Muscle of arm (tissue), 14 donors: Measurements from ENCODE around the gene MEF2A. TPM values are rescaled to one million over a fixed set of nuclear protein-coding genes. Genes with fewer than 3 reads are reported as not detected.
"Not testable (repeated sequence)": the region's sequence is repeated elsewhere in the genome, so short reads cannot be mapped to it uniquely, and the experiment has no call there.

Experiments
- DNase-seq: peaks from one replicate; pipeline ENCODE4 v3.0.0-alpha.2; 2013
- long read RNA-seq, 11 donors: transcript quantifications; one replicate each; lab custom pipeline, GENCODE V29; 2026
- polyA plus RNA-seq, 12 donors: library from polyadenylated mRNA; unstranded; fragments of 120-200 nt; gene quantifications; one replicate each; pipeline ENCODE4 v1.2.1, GENCODE V29; 2013; ENCODE audit not compliant: insufficient read length in 12 of 12

The MEF2A gene
- polyA plus RNA-seq, result 10 to 100 TPM in 11 of 12 donors, not detected in 1; 44.0 to 96.2 (median 64.2) TPM
- long read RNA-seq, donor 1, full-length matches to known transcripts, result 5 of 10 reads
- long read RNA-seq, donor 1, partial matches to known transcripts, result 5 of 10 reads
- long read RNA-seq, donor 1, other reads (novel, unspliced or antisense), result 0 of 10 reads
- long read RNA-seq, donor 2, full-length matches to known transcripts, result 7 of 22 reads
- long read RNA-seq, donor 2, partial matches to known transcripts, result 15 of 22 reads
- long read RNA-seq, donor 2, other reads (novel, unspliced or antisense), result 0 of 22 reads
- long read RNA-seq, donor 3, full-length matches to known transcripts, result 3 of 3 reads
- long read RNA-seq, donor 3, partial matches to known transcripts, result 0 of 3 reads
- long read RNA-seq, donor 3, other reads (novel, unspliced or antisense), result 0 of 3 reads
- long read RNA-seq, donor 4, full-length matches to known transcripts, result 5 of 5 reads
- long read RNA-seq, donor 4, partial matches to known transcripts, result 0 of 5 reads
- long read RNA-seq, donor 4, other reads (novel, unspliced or antisense), result 0 of 5 reads
- long read RNA-seq, donor 5, full-length matches to known transcripts, result 12 of 26 reads
- long read RNA-seq, donor 5, partial matches to known transcripts, result 14 of 26 reads
- long read RNA-seq, donor 5, other reads (novel, unspliced or antisense), result 0 of 26 reads
- long read RNA-seq, donor 6, full-length matches to known transcripts, result 2 of 10 reads
- long read RNA-seq, donor 6, partial matches to known transcripts, result 8 of 10 reads
- long read RNA-seq, donor 6, other reads (novel, unspliced or antisense), result 0 of 10 reads
- long read RNA-seq, donor 7, partial matches to known transcripts, result 0 of 4 reads
- long read RNA-seq, donor 7, other reads (novel, unspliced or antisense), result 0 of 4 reads
- long read RNA-seq, donor 8, full-length matches to known transcripts, result 16 of 28 reads
- long read RNA-seq, donor 8, partial matches to known transcripts, result 12 of 28 reads
- long read RNA-seq, donor 8, other reads (novel, unspliced or antisense), result 0 of 28 reads
- long read RNA-seq, donor 9, full-length matches to known transcripts, result 11 of 11 reads
- long read RNA-seq, donor 9, partial matches to known transcripts, result 0 of 11 reads
- long read RNA-seq, donor 9, other reads (novel, unspliced or antisense), result 0 of 11 reads
- long read RNA-seq, donor 10, full-length matches to known transcripts, result 8 of 19 reads
- long read RNA-seq, donor 10, partial matches to known transcripts, result 11 of 19 reads
- long read RNA-seq, donor 10, other reads (novel, unspliced or antisense), result 0 of 19 reads
- long read RNA-seq, donor 11, full-length matches to known transcripts, result 3 of 3 reads
- long read RNA-seq, donor 11, partial matches to known transcripts, result 0 of 3 reads
- long read RNA-seq, donor 11, other reads (novel, unspliced or antisense), result 0 of 3 reads

GRCh38 chr15:99565299-99566156 is at the start of gene MEF2A:
Gene MEF2A (plus strand): TSS chr15:99565984. CDS start chr15:99633120, 67,136 bp downstream.
- DNase-seq, result peak; percentile 96

- no peak for DNase-seq
Observed at GRCh38 chr15:99518191-99518590, 47.6 kb upstream of the MEF2A start.

DNA sequence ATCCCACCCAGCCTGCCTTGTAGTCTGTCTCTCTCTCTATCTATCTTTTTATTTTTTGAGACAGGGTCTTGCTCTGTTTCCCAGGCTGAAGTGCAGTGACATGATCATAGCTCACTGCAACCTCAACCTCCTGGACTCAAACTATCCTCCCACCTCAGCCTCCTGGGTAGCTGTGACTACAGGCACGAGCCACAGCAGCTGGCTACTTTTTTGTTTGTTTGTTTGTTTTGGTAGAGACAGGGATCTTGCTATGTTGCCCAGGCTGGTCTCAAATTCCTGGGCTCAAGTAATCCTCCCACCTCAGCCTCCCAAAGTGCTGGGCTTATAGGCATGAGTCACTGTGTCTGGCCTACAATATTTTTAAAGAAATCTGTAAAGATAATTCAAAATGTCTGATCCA is 46.4 kb upstream of the MEF2A start:
- DNase-seq, result not testable (repeated sequence)

GRCh38 chr15:99522288-99522687 is 43.5 kb upstream of the MEF2A start:
- no peak for DNase-seq

- no peak for DNase-seq
Observed at GRCh38 chr15:99526176-99526575, 39.6 kb upstream of the MEF2A start.

- no peak for DNase-seq
Observed at GRCh38 chr15:99526671-99527070, 39.1 kb upstream of the MEF2A start.

GRCh38 chr15:99536422-99537040 is 29.3 kb upstream of the MEF2A start:
- DNase-seq, result no peak

GRCh38 chr15:99537344-99537743 is 28.4 kb upstream of the MEF2A start:
- DNase-seq, result no peak

- no peak for DNase-seq
Observed at GRCh38 chr15:99538261-99538660, 27.5 kb upstream of the MEF2A start.

DNA sequence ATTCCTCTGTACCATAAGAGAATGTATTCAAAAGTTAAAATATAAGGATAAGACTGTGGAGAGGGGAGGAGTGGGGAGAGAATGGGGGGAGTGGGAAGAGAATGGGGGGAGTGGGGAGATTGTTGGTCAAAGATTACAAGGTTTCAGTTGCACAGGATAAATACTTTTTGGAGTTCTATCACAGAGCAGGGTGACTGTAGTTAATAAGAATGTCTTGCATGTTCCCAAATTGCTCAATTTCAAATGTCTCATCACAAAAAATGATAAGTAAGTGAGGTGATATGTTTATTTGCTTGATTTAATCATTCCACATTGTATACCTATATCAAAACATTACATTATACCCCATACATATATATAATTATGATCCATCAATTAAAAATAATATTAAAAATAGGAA is 23.0 kb upstream of the MEF2A start:
- DNase-seq, result no peak

- DNase-seq, result no peak
Observed at GRCh38 chr15:99545605-99546004, 20.2 kb upstream of the MEF2A start.

DNA sequence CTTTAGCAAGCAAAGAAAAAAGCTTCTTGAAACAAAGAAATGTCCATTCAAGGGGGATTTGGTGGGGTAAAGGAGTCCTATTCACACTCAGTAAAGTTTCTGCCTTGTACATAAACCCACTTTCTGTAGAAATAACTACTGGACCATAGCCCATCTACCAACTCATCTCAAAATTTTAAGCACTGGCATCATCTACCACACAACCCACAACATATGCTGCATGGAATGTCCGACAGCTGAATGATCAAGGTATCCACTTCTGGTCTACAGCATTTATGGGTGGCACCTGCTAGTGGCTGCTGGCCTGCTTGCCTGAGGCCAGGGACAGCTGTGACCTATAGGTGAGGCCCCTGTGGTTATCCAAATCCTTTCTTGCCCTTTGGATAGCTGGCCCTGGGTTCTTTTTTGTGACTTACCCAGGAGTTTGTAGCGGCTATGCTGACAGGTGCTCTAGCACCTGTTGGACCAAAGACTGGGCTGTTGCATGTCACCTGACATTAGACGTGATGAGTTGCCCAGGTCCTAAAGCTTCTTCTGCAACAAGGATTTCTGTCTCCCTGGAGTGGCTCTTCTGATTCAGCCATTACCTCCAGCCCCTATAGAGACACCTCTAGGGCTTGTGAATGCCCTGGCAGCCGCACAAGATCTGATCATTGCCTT is 19.2 kb upstream of the MEF2A start:
- DNase-seq, result no peak

- no peak for DNase-seq
Observed at GRCh38 chr15:99547517-99547916, 18.3 kb upstream of the MEF2A start.

GRCh38 chr15:99550077-99550476 is 15.7 kb upstream of the MEF2A start:
- DNase-seq, result no peak

GRCh38 chr15:99552111-99552510 is 13.7 kb upstream of the MEF2A start:
- no peak for DNase-seq

DNA sequence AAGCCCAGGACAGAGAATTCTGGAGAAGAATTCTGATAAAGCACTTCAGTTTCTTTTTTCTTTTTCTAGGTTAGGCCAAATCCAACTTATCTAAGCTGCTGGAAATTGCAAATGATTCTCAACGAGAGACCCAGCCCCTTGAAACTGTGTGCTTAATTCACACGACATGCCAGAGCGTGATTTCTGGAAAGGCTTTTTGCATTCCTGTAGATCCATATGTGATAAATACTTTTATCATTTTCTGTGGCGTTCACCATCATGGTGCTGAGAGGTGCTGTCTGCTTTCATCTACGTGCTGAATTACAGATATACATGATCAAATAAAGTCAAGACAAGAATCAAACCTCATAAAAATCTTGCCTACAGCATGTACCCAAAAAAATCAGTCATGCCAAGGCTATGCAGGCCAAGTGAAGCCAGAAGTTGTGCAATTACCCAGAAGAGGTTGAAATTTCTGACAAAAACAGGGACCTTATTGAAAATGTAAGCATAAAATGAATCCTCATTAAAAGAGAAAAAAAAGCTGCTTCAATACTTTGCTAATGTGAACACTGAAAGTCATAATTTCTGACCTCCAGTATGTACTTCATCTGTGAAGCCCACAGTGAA is 10.8 kb upstream of the MEF2A start:
- DNase-seq, result no peak

DNA sequence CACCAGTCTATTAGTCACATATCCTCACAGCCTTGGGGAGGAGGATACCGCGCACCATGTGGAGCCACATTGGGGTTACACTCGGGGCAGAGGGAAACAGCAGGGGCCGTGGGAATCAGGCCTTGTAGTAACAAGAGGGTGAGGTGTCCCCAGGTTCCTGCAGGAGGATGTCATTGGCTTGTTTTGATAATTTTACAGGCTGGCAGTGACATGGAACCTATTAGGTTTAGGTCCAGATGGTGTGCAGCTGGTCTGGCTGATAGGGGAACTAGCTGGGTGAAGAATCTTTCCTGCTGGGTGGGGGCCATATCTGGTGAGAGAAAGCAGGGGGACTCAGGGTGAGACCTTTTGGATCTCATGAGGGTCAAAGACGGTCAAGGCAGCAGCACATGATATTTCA is 9.8 kb upstream of the MEF2A start:
- no peak for DNase-seq

GRCh38 chr15:99556578-99556977 is 9.2 kb upstream of the MEF2A start:
- no peak for DNase-seq

- DNase-seq, result no peak
Observed at GRCh38 chr15:99558084-99558483, 7.7 kb upstream of the MEF2A start.
